Parathyroid adenoma (tissue), 2 donors: ENCODE data around the gene SLC35B3.
"Not testable (repeated sequence)": the region's sequence is repeated elsewhere in the genome, so short reads cannot be mapped to it uniquely, and the experiment has no call there.

Source experiments
- H2AFZ ChIP-seq: fragments of 300-600 bp; sonication (generic); one replicate; pipeline ENCODE4 v1.7.0; 2017; ENCODE audit warnings: antibody characterized with exemption, mild to moderate bottlenecking
- H3K27ac ChIP-seq: fragments of 300-600 bp; sonication (generic); one replicate; pipeline ENCODE4 v1.7.0; 2017
- H3K27me3 ChIP-seq: fragments of 300-600 bp; sonication (generic); one replicate; pipeline ENCODE4 v1.7.0; 2017; ENCODE audit warnings: low read length; ENCODE audit not compliant: control insufficient read depth, insufficient read depth
- H3K36me3 ChIP-seq: fragments of 300-600 bp; sonication (generic); one replicate; pipeline ENCODE4 v1.7.0; 2017; ENCODE audit warnings: low read length; ENCODE audit not compliant: control insufficient read depth, insufficient read depth
- H3K4me1 ChIP-seq: fragments of 300-600 bp; sonication (generic); one replicate; pipeline ENCODE4 v1.7.0; 2017; ENCODE audit warnings: control low read depth
- H3K4me2 ChIP-seq: fragments of 300-600 bp; sonication (generic); one replicate; pipeline ENCODE4 v1.7.0; 2017; ENCODE audit warnings: low read length
- H3K4me3 ChIP-seq: fragments of 300-600 bp; sonication (generic); one replicate; pipeline ENCODE4 v1.7.0; 2017; ENCODE audit warnings: low read depth, low read length
- H3K79me2 ChIP-seq: fragments of 300-600 bp; sonication (generic); one replicate; pipeline ENCODE4 v1.7.0; 2017; ENCODE audit warnings: control low read depth
- H3K9ac ChIP-seq: fragments of 300-600 bp; sonication (generic); one replicate; pipeline ENCODE4 v1.7.0; 2017; ENCODE audit warnings: mild to moderate bottlenecking
- H3K9me3 ChIP-seq: fragments of 300-600 bp; sonication (generic); one replicate; pipeline ENCODE4 v1.7.0; 2017; ENCODE audit warnings: low read length; ENCODE audit not compliant: control insufficient read depth
- CTCF ChIP-seq: fragments of 300-600 bp; sonication (generic); IDR thresholded peaks from one replicate; pipeline ENCODE4 v1.7.0; 2017; ENCODE audit warnings: antibody characterized with exemption, mild to moderate bottlenecking
- donor health status: primary hyperparathyroidism.

Gene SLC35B3

GRCh38 chr6:8435845-8436168, 462 bp upstream of the SLC35B3 start:
- H3K36me3 ChIP-seq = no peaks in the 10 kb centered on the region
- peak overlapping the region; percentile 85 for H3K27ac ChIP-seq
- peak overlapping the region; percentile 96 for H2AFZ ChIP-seq
- no peaks in the 10 kb centered on the region for H3K9me3 ChIP-seq
- H3K27me3 ChIP-seq = no peaks in the 10 kb centered on the region
- peak overlapping the region; percentile 91 for H3K4me3 ChIP-seq
- no peak overlapping the region for H3K9ac ChIP-seq
- peak overlapping the region; percentile 70 for H3K4me2 ChIP-seq
- H3K79me2 ChIP-seq = peaks cover 7% of the 10 kb centered on the region
- no peak for TF ChIP-seq CTCF
- peaks cover 3% of the 10 kb centered on the region for H3K4me1 ChIP-seq

- Histone ChIP-seq H3K9ac (peak overlapping the region; percentile 68), H3K79me2 (peaks cover 7% of the 10 kb centered on the region), H3K9me3 (no peaks in the 10 kb centered on the region), H3K27ac (peak overlapping the region; percentile 85), H3K27me3 (no peaks in the 10 kb centered on the region), H2AFZ (peak overlapping the region; percentile 96), H3K4me3 (peak overlapping the region; percentile 91), H3K4me1 (peaks cover 3% of the 10 kb centered on the region), H3K36me3 (no peaks in the 10 kb centered on the region), H3K4me2 (peak overlapping the region; percentile 70)
- no peak for TF ChIP-seq CTCF
Measured at GRCh38 chr6:8434727-8435092, 635 bp downstream of the SLC35B3 start.

- Histone ChIP-seq H3K27ac (no peak overlapping the region), H3K4me1 (peaks cover 3% of the 10 kb centered on the region), H3K27me3 (no peaks in the 10 kb centered on the region), H3K9me3 (no peaks in the 10 kb centered on the region), H3K9ac (no peak overlapping the region), H3K4me2 (no peak overlapping the region), H3K4me3 (no peak overlapping the region), H2AFZ (no peak overlapping the region), H3K79me2 (peaks cover 7% of the 10 kb centered on the region), H3K36me3 (no peaks in the 10 kb centered on the region)
- TF ChIP-seq CTCF = no peak
Measured at GRCh38 chr6:8432614-8433013, 2.7 kb downstream of the SLC35B3 start.

- H3K27me3 ChIP-seq = no peaks in the 10 kb centered on the region
- no peak overlapping the region for H3K4me2 ChIP-seq
- H3K4me1 ChIP-seq = peaks cover 3% of the 10 kb centered on the region
- TF ChIP-seq CTCF = no peak
- H3K9me3 ChIP-seq = no peaks in the 10 kb centered on the region
- peaks cover 4% of the 10 kb centered on the region for H3K79me2 ChIP-seq
- no peak overlapping the region for H3K27ac ChIP-seq
- H3K36me3 ChIP-seq = peaks cover 2% of the 10 kb centered on the region
- no peak overlapping the region for H3K4me3 ChIP-seq
- no peak overlapping the region for H3K9ac ChIP-seq
- H2AFZ ChIP-seq = no peak overlapping the region
Measured at GRCh38 chr6:8429821-8430220, 5.5 kb downstream of the SLC35B3 start.

GRCh38 chr6:8426544-8426943, 8.8 kb downstream of the SLC35B3 start:
- not testable (repeated sequence) for H3K36me3 ChIP-seq, H3K9me3 ChIP-seq, H2AFZ ChIP-seq, H3K4me2 ChIP-seq, H3K4me3 ChIP-seq, H3K27ac ChIP-seq, H3K79me2 ChIP-seq, H3K9ac ChIP-seq, H3K27me3 ChIP-seq, H3K4me1 ChIP-seq
